HepG2 (cell line): Measurements from ENCODE around the gene RBP5. TPM values are rescaled to one million over a fixed set of nuclear protein-coding genes. Genes with fewer than 3 reads are reported as not detected.

Experiments
- ATAC-seq: fragments of 200-7000 bp; cut with Tn5 transposase; 3 replicates; pipeline ENCODE4 v1.9.1; 2020; ENCODE audit warnings: mild to moderate bottlenecking, moderate library complexity
- BruUV-seq: library from RNA; stranded (reverse); fragments of 400-500 nt; replicated peaks from 2 replicates; lab custom pipeline; 2021; lab: Mats Ljungman, UMichigan
- CTCF ChIA-PET: fragments of 300-600 bp; formaldehyde crosslinking; extraction: SDS; loops from one replicate; lab custom pipeline; 2021; ENCODE audit warnings: low total read pairs, inconsistent platforms, low intra/inter-chr PET ratio; lab: Yijun Ruan, JAX
- POLR2A ChIA-PET: fragments of 350-600 bp; sonication (Branson Sonifier 250); formaldehyde crosslinking; loops from one replicate; lab custom pipeline; 2020; ENCODE audit warnings: antibody characterized with exemption, inconsistent platforms; lab: Yijun Ruan, JAX
- DNase-seq: peaks from one replicate; pipeline ENCODE4 v3.0.0-alpha.2; 2015; ENCODE audit warnings: low spot score
- FAIRE-seq: peaks from 3 replicates; lab custom pipeline; 2011; peaks lifted over from hg19 to GRCh38; lab: Jason Lieb, UNC
- H2AFZ ChIP-seq: one replicate; pipeline ENCODE4 v1.6.1; 2011; ENCODE audit warnings: low read length, inconsistent platforms
- H3K27ac ChIP-seq: fragments of 300-600 bp; 3 replicates; pipeline ENCODE4 v1.8.0; 2011; ENCODE audit warnings: mixed run types, mild to moderate bottlenecking, mixed read lengths, low read length, inconsistent platforms; ENCODE audit not compliant: insufficient read depth; ENCODE audit errors: extremely low read length
- H3K27me3 ChIP-seq, 2 experiments: fragments of 200-600 bp in 1 of 2; 2 replicates in 1 of 2; 3 replicates in 1 of 2; pipeline versions ENCODE4 v1.6.0 to v1.8.0; 2011; ENCODE audit warnings: low read length in 2 of 2, mild to moderate bottlenecking in 2 of 2, moderate library complexity in 2 of 2, inconsistent platforms in 1 of 2; ENCODE audit not compliant: insufficient read depth in 2 of 2, control insufficient read depth in 1 of 2
- H3K36me3 ChIP-seq, 2 experiments: fragments of 200-600 bp in 1 of 2; replicated peaks in 1 of 2; 2 replicates in 1 of 2; 3 replicates in 1 of 2; pipeline versions ENCODE4 v1.5.1 to v1.8.0; 2011; ENCODE audit warnings: low read length in 2 of 2, inconsistent platforms in 1 of 2; ENCODE audit not compliant: insufficient read depth in 2 of 2, control insufficient read depth in 1 of 2
- H3K4me1 ChIP-seq: 2 replicates; pipeline ENCODE4 v1.5.1; 2012; ENCODE audit warnings: low read length, inconsistent platforms; ENCODE audit not compliant: insufficient read depth
- H3K4me2 ChIP-seq: 2 replicates; pipeline ENCODE4 v1.6.0; 2011; ENCODE audit warnings: low read depth, low read length, inconsistent platforms
- H3K4me3 ChIP-seq, 3 experiments: fragments of 200-600 bp in 1 of 3; sonication (generic), shearing (Covaris generic) in 1 of 3; replicated peaks in 1 of 3; 2 replicates each; pipeline ENCODE4 v1.5.1; 2011 to 2016; ENCODE audit warnings: low read length in 3 of 3, inconsistent platforms in 2 of 3, low read depth in 2 of 3, mild to moderate bottlenecking in 2 of 3, control low read depth in 1 of 3, mixed read lengths in 1 of 3; ENCODE audit not compliant: insufficient read depth in 1 of 3
- H3K79me2 ChIP-seq: one replicate; pipeline ENCODE4 v1.6.1; 2011; ENCODE audit warnings: low read length, inconsistent platforms; ENCODE audit not compliant: insufficient read depth
- H3K9ac ChIP-seq: 2 replicates; pipeline ENCODE4 v1.6.0; 2011; ENCODE audit warnings: mild to moderate bottlenecking, low read depth, low read length, inconsistent platforms; ENCODE audit not compliant: insufficient read depth
- H3K9me3 ChIP-seq: 2 replicates; pipeline ENCODE4 v1.5.1; 2012; ENCODE audit warnings: mild to moderate bottlenecking, low read length
- H4K20me1 ChIP-seq: 2 replicates; pipeline ENCODE4 v1.6.0; 2011; ENCODE audit warnings: inconsistent platforms, mild to moderate bottlenecking, low read length, moderate library complexity; ENCODE audit not compliant: insufficient read depth
- HDAC2 ChIP-seq: sonication (generic); formaldehyde crosslinking; IDR thresholded peaks from 2 replicates; pipeline ENCODE4 v1.4.0; 2020; ENCODE audit warnings: missing genetic modification reagents
- HES4 ChIP-seq: sonication (generic); formaldehyde crosslinking; IDR thresholded peaks from 2 replicates; pipeline ENCODE4 v1.9.0; 2021; ENCODE audit warnings: mild to moderate bottlenecking, missing genetic modification reagents, borderline replicate concordance
- MATR3 ChIP-seq: sonication (generic); formaldehyde crosslinking; IDR thresholded peaks from 2 replicates; pipeline ENCODE4 v1.4.0; 2020; ENCODE audit warnings: missing genetic modification reagents
- SAFB2 ChIP-seq: sonication (generic); formaldehyde crosslinking; IDR thresholded peaks from 2 replicates; pipeline ENCODE4 v1.5.1; 2020; ENCODE audit warnings: missing genetic modification reagents, low read depth, mild to moderate bottlenecking, borderline replicate concordance
- SP1 ChIP-seq, 2 experiments: fragments of 450-650 bp in 1 of 2; sonication (generic) in 1 of 2; formaldehyde crosslinking in 1 of 2; IDR thresholded peaks; 2 replicates each; pipeline versions ENCODE4 v1.4.0 to v1.6.1; 2016 to 2020; ENCODE audit warnings: missing genetic modification reagents in 1 of 2
- SSRP1 ChIP-seq: IDR thresholded peaks from 2 replicates; pipeline ENCODE4 v1.6.1; 2016; ENCODE audit warnings: control low read depth
- ZNF597 ChIP-seq: sonication (generic); formaldehyde crosslinking; IDR thresholded peaks from 2 replicates; pipeline ENCODE4 v1.5.0; 2020; ENCODE audit warnings: missing genetic modification reagents
- ZNF674 ChIP-seq: sonication (generic); formaldehyde crosslinking; IDR thresholded peaks from 2 replicates; pipeline ENCODE4 v1.5.0; 2020; ENCODE audit warnings: low read depth, mild to moderate bottlenecking, missing genetic modification reagents
- ZNF773 ChIP-seq: sonication (generic); formaldehyde crosslinking; IDR thresholded peaks from 2 replicates; pipeline ENCODE4 v1.4.0; 2020; ENCODE audit warnings: missing genetic modification reagents, borderline replicate concordance
- ZNF816 ChIP-seq: sonication (generic); formaldehyde crosslinking; IDR thresholded peaks from 2 replicates; pipeline ENCODE4 v1.8.0; 2022; ENCODE audit warnings: missing genetic modification reagents, mild to moderate bottlenecking, borderline replicate concordance
- WGBS: methylation state at CpG from one replicate; pipeline ENCODE4 v1.1.6; 2017; ENCODE audit warnings: low lambda C conversion rate; 5-methylcytosine and 5-hydroxymethylcytosine counted together
- in situ Hi-C: cut with HindIII; loops from 2 replicates; pipeline ENCODE4 v1.10.0; 2017; ENCODE audit warnings: low pct_unique_long_range_greater_than_20kb; ENCODE audit not compliant: extremely low pct_ligation_motif_present
- intact Hi-C: fragments of 100-400 bp; cut with micrococcal nuclease; formaldehyde crosslinking; loops from one replicate; pipeline ENCODE4 v1.10.0; 2022; ENCODE audit not compliant: unreplicated experiment
- polyA plus RNA-seq, 8 experiments: library from polyadenylated mRNA; depleted of rRNA in 3 of 8; stranded (reverse) in 7 of 8; unstranded in 1 of 8; fragments of >200 nt; fragmentation: Illumina TruSeq in 4 of 8; extraction: Trizol in 4 of 8; gene quantifications; 2 replicates each; pipeline versions ENCODE4 v1.2.1 to v1.2.3, GENCODE V29; 2011 to 2016; ENCODE audit warnings: low read depth in 4 of 8, missing spikeins in 1 of 8, mixed read lengths in 1 of 8; ENCODE audit not compliant: insufficient read depth in 1 of 8
- total RNA-seq, 5 experiments: library from RNA; depleted of rRNA; stranded (reverse); fragments of >200 nt; fragmentation: Illumina TruSeq; extraction: Trizol; gene quantifications; 2 replicates each; pipeline ENCODE4 v1.2.3, GENCODE V29; 2016; ENCODE audit warnings: low read depth in 1 of 5

The RBP5 gene
- total and polyA plus RNA-seq, 2 of the 13 experiments (the other 11 are each of a cell fraction or from before 2014, with no cell fraction given): 13.8 to 19.8 TPM

- H3K27ac ChIP-seq: no peak overlapping the region
- H3K36me3 ChIP-seq: peaks cover 20 to 80% of the 10 kb centered on the region in 2 experiments
- WGBS: 67% methylated on average over 4 of the region's 4 CpGs
- no peak overlapping the region for H3K4me2 ChIP-seq
- no peaks in the 10 kb centered on the region for H3K9me3 ChIP-seq
- no peaks in the 10 kb centered on the region for H4K20me1 ChIP-seq
- no peaks in the 10 kb centered on the region; the same call in 1 of the 2 replicates for H3K4me1 ChIP-seq
- no peak overlapping the region for H3K9ac ChIP-seq
- no TSS peak for BruUV-seq
- in situ Hi-C loops (no loop called here), intact Hi-C loops (no loop called here)
- no peak for ATAC-seq
- H3K79me2 ChIP-seq: no peaks in the 10 kb centered on the region
- H2AFZ ChIP-seq: no peak overlapping the region
- POLR2A ChIA-PET: no interaction called here
- H3K27me3 ChIP-seq: no peaks in the 10 kb centered on the region
- CTCF ChIA-PET: no interaction called here
- no peak for FAIRE-seq
- DNase-seq: no peak
- no peak overlapping the region for H3K4me3 ChIP-seq
- no peak for TF ChIP-seq SSRP1
- no peak for TF ChIP-seq HDAC2
- no peak for TF ChIP-seq HES4 (CRISPR knock-in tag)
- no peak for TF ChIP-seq ZNF816 (CRISPR knock-in tag)
- no peak for TF ChIP-seq ZNF773 (CRISPR knock-in tag)
- no peak for TF ChIP-seq SAFB2 (CRISPR knock-in tag)
- no peak for TF ChIP-seq MATR3
- TF ChIP-seq SP1 (IDR thresholded peaks at IDR 0.05): no peak
- no peak for TF ChIP-seq SP1 (CRISPR knock-in tag; IDR thresholded peaks at IDR 0.05)
- TF ChIP-seq ZNF597 (CRISPR knock-in tag): no peak
- TF ChIP-seq ZNF674: no peak
Measured at GRCh38 chr12:7145671-7146070, 17.0 kb upstream of the RBP5 start.
